Measurements from ENCODE around the gene TCP11L1.
"Not testable (repeated sequence)": the region's sequence is repeated elsewhere in the genome, so short reads cannot be mapped to it uniquely, and the experiment has no call there.

TCP11L1 gene

GRCh38 chr11:33067294-33067693 lies 27.9 kb downstream of the TCP11L1 start:
- no peak for DNase-seq

GRCh38 chr11:33068611-33069340 lies 29.4 kb downstream of the TCP11L1 start:
- DNase-seq: no peak

GRCh38 chr11:33072465-33072864 lies 33.1 kb downstream of the TCP11L1 start:
- no peak for DNase-seq

- DNase-seq: no peak
Measured at GRCh38 chr11:33083918-33084317, 44.5 kb downstream of the TCP11L1 start.

- DNase-seq: no peak
Measured at GRCh38 chr11:33086017-33086416, 46.6 kb downstream of the TCP11L1 start.

GRCh38 chr11:33089776-33090175 lies 50.4 kb downstream of the TCP11L1 start:
- no peak for DNase-seq

- DNase-seq: no peak
Measured at GRCh38 chr11:33094157-33094556, 54.8 kb downstream of the TCP11L1 start.

GRCh38 chr11:33103836-33104235 lies 64.5 kb downstream of the TCP11L1 start:
- no peak for DNase-seq

GRCh38 chr11:33109294-33109895 lies 70.0 kb downstream of the TCP11L1 start:
- DNase-seq: no peak

- no peak for DNase-seq
Measured at GRCh38 chr11:33110083-33110482, 70.7 kb downstream of the TCP11L1 start.

- no peak for DNase-seq
Measured at GRCh38 chr11:33116535-33116934, 77.2 kb downstream of the TCP11L1 start.

GRCh38 chr11:33122696-33123095 lies 83.3 kb downstream of the TCP11L1 start:
- DNase-seq: not testable (repeated sequence)

Measured in NCI-H2081 treated with DMSO at 0.1 percent for 48 hours (cell line).